HEK293 (cell line): Measurements from ENCODE around the gene TSHZ3.

Experiments used
- CTCF ChIA-PET: fragments of 350-600 bp; formaldehyde crosslinking; extraction: SDS; loops from one replicate; lab custom pipeline; 2021; ENCODE audit warnings: antibody characterized with exemption; lab: Yijun Ruan, JAX
- POLR2A ChIA-PET: fragments of 300-600 bp; formaldehyde crosslinking; extraction: SDS; loops from one replicate; lab custom pipeline; 2020; ENCODE audit warnings: antibody characterized with exemption, inconsistent platforms; lab: Yijun Ruan, JAX
- H3K27ac ChIP-seq: fragments of 200-500 bp; sonication (Bioruptor generic); 2 replicates; pipeline ENCODE4 v1.5.1; 2014; ENCODE audit warnings: low read depth, low read length, control low read depth, inconsistent platforms; ENCODE audit errors: extremely low read depth
- H3K36me3 ChIP-seq, 2 experiments: fragments of 200-500 bp in 1 of 2; sonication (Bioruptor generic) in 1 of 2; 1 replicate in 1 of 2; 2 replicates in 1 of 2; pipeline ENCODE4 v1.5.1; 2014 to 2017; ENCODE audit warnings: inconsistent platforms in 2 of 2, low read length in 2 of 2; ENCODE audit not compliant: control insufficient read depth in 2 of 2, insufficient read depth in 1 of 2
- H3K4me1 ChIP-seq: fragments of 200-500 bp; sonication (Bioruptor generic); 2 replicates; pipeline ENCODE4 v1.5.1; 2014; ENCODE audit warnings: mild to moderate bottlenecking, low read length, inconsistent platforms; ENCODE audit not compliant: control insufficient read depth, insufficient read depth
- H3K4me3 ChIP-seq: 2 replicates; pipeline ENCODE4 v1.5.1; 2011; ENCODE audit warnings: low read depth, mild to moderate bottlenecking, control low read depth, low read length, moderate library complexity
- H3K9me3 ChIP-seq: fragments of 200-500 bp; sonication (Bioruptor generic); 2 replicates; pipeline ENCODE4 v1.5.1; 2014; ENCODE audit warnings: low read depth, low read length, inconsistent platforms; ENCODE audit not compliant: control insufficient read depth, insufficient read depth
- BCL11B ChIP-seq: fragments of 450-650 bp; formaldehyde crosslinking; IDR thresholded peaks from 2 replicates; pipeline ENCODE4 v1.5.1; 2016; ENCODE audit warnings: low read depth, missing biosample characterization, missing genetic modification characterization
- FEZF1 ChIP-seq: fragments of 450-650 bp; formaldehyde crosslinking; IDR thresholded peaks from 2 replicates; pipeline ENCODE4 v1.5.1; 2016; ENCODE audit warnings: missing biosample characterization, missing genetic modification characterization
- GLI2 ChIP-seq: fragments of 450-650 bp; formaldehyde crosslinking; IDR thresholded peaks from 2 replicates; pipeline ENCODE4; 2017; ENCODE audit warnings: missing biosample characterization, missing genetic modification characterization, low read depth, borderline replicate concordance
- GLIS2 ChIP-seq: fragments of 450-650 bp; formaldehyde crosslinking; IDR thresholded peaks from 2 replicates; pipeline ENCODE4 v1.5.1; 2016; ENCODE audit warnings: missing biosample characterization, missing genetic modification characterization
- IKZF3 ChIP-seq: fragments of 450-650 bp; IDR thresholded peaks from 2 replicates; pipeline ENCODE4 v1.5.0; 2018; ENCODE audit warnings: missing biosample characterization, mild to moderate bottlenecking, missing genetic modification characterization, moderate library complexity
- OVOL3 ChIP-seq: fragments of 450-650 bp; formaldehyde crosslinking; IDR thresholded peaks from 2 replicates; pipeline ENCODE4 v1.5.1; 2016; ENCODE audit warnings: missing biosample characterization, missing genetic modification characterization
- WT1 ChIP-seq: fragments of 450-650 bp; formaldehyde crosslinking; IDR thresholded peaks from 2 replicates; pipeline ENCODE4 v1.5.1; 2016; ENCODE audit warnings: missing biosample characterization, missing genetic modification characterization
- ZBTB17 ChIP-seq: fragments of 450-650 bp; formaldehyde crosslinking; IDR thresholded peaks from 2 replicates; pipeline ENCODE4 v1.5.1; 2016; ENCODE audit warnings: missing biosample characterization, missing genetic modification characterization
- ZBTB44 ChIP-seq: fragments of 450-650 bp; IDR thresholded peaks from 2 replicates; pipeline ENCODE4 v1.5.1; 2018; ENCODE audit warnings: missing biosample characterization, mild to moderate bottlenecking, missing genetic modification characterization
- ZBTB49 ChIP-seq: fragments of 450-650 bp; formaldehyde crosslinking; IDR thresholded peaks from 2 replicates; pipeline ENCODE4 v1.5.1; 2016; ENCODE audit warnings: missing biosample characterization, missing genetic modification characterization, low read depth
- ZNF132 ChIP-seq: fragments of 450-650 bp; formaldehyde crosslinking; IDR thresholded peaks from 2 replicates; pipeline ENCODE4 v1.5.1; 2017; ENCODE audit warnings: missing biosample characterization, missing genetic modification characterization, borderline replicate concordance
- ZNF148 ChIP-seq: fragments of 450-650 bp; formaldehyde crosslinking; IDR thresholded peaks from 2 replicates; pipeline ENCODE4 v1.5.0; 2017; ENCODE audit warnings: missing biosample characterization, missing genetic modification characterization, borderline replicate concordance
- ZNF274 ChIP-seq, 2 experiments: fragments of 200-500 bp in 1 of 2; fragments of 450-650 bp in 1 of 2; sonication (Bioruptor generic) in 1 of 2; formaldehyde crosslinking in 1 of 2; IDR thresholded peaks; 2 replicates each; pipeline versions ENCODE4 v1.5.1 to v1.6.1; 2014 to 2016; ENCODE audit warnings: borderline replicate concordance in 1 of 2, inconsistent platforms in 1 of 2, low read length in 1 of 2, missing biosample characterization in 1 of 2, missing genetic modification characterization in 1 of 2
- ZNF362 ChIP-seq: fragments of 450-650 bp; formaldehyde crosslinking; IDR thresholded peaks from 2 replicates; pipeline ENCODE4 v1.5.1; 2016; ENCODE audit warnings: missing biosample characterization, missing genetic modification characterization
- ZNF426 ChIP-seq: fragments of 450-650 bp; formaldehyde crosslinking; IDR thresholded peaks from 2 replicates; pipeline ENCODE4 v1.5.1; 2017; ENCODE audit warnings: missing biosample characterization, missing genetic modification characterization, mild to moderate bottlenecking, inconsistent platforms, moderate library complexity
- ZNF48 ChIP-seq: fragments of 450-650 bp; formaldehyde crosslinking; IDR thresholded peaks from 2 replicates; pipeline ENCODE4 v1.5.1; 2016; ENCODE audit warnings: missing biosample characterization, missing genetic modification characterization
- ZNF510 ChIP-seq: fragments of 450-650 bp; formaldehyde crosslinking; IDR thresholded peaks from 2 replicates; pipeline ENCODE4 v1.5.1; 2018; ENCODE audit warnings: mild to moderate bottlenecking, missing genetic modification characterization, missing biosample characterization; ENCODE audit not compliant: insufficient replicate concordance
- ZNF514 ChIP-seq: fragments of 450-650 bp; formaldehyde crosslinking; IDR thresholded peaks from 2 replicates; pipeline ENCODE4 v1.5.1; 2016; ENCODE audit warnings: missing biosample characterization, missing genetic modification characterization
- ZNF645 ChIP-seq: fragments of 450-650 bp; formaldehyde crosslinking; IDR thresholded peaks from 2 replicates; pipeline ENCODE4; 2016; ENCODE audit warnings: missing biosample characterization, missing genetic modification characterization
- ZNF664 ChIP-seq: fragments of 450-650 bp; formaldehyde crosslinking; IDR thresholded peaks from 2 replicates; pipeline ENCODE4 v1.5.1; 2016; ENCODE audit warnings: missing biosample characterization, missing genetic modification characterization
- ZNF704 ChIP-seq: fragments of 450-650 bp; formaldehyde crosslinking; IDR thresholded peaks from 2 replicates; pipeline ENCODE4 v1.5.1; 2016; ENCODE audit warnings: missing biosample characterization, missing genetic modification characterization
- ZNF785 ChIP-seq: fragments of 450-650 bp; formaldehyde crosslinking; IDR thresholded peaks from 2 replicates; pipeline ENCODE4 v1.5.1; 2016; ENCODE audit warnings: missing biosample characterization, missing genetic modification characterization
- ZNF830 ChIP-seq: fragments of 450-650 bp; IDR thresholded peaks from 2 replicates; pipeline ENCODE4 v1.5.0; 2018; ENCODE audit warnings: missing biosample characterization, missing genetic modification characterization, low read depth, mild to moderate bottlenecking, moderate library complexity
- ZNF843 ChIP-seq: fragments of 450-650 bp; formaldehyde crosslinking; IDR thresholded peaks from 2 replicates; pipeline ENCODE4 v1.5.1; 2016; ENCODE audit warnings: missing biosample characterization, missing genetic modification characterization

The TSHZ3 gene

GRCh38 chr19:31303262-31303815 lies 45.9 kb downstream of the TSHZ3 start:
- Histone ChIP-seq H3K4me3 (no peak overlapping the region), H3K27ac (no peak overlapping the region)
- TF ChIP-seq ZNF48 (tag by site-specific recombination) (no peak), ZBTB44 (tag by site-specific recombination) (no peak), ZNF510 (tag by site-specific recombination) (no peak), ZNF362 (no peak), ZNF830 (tag by site-specific recombination) (no peak), GLI2 (tag by site-specific recombination) (no peak), BCL11B (tag by site-specific recombination) (no peak), IKZF3 (tag by site-specific recombination) (no peak), FEZF1 (no peak), ZNF426 (no peak), ZNF274 (IDR thresholded peaks at IDR 0.05; ENCODE audit: low read length) (no peak), ZNF274 (tag by site-specific recombination; IDR thresholded peaks at IDR 0.05; ENCODE audit: borderline replicate concordance) (no peak), GLIS2 (tag by site-specific recombination) (no peak)
- TF ChIP-seq, all 188 proteins: peak for 0
- ChIA-PET POLR2A (no interaction called here), CTCF (no interaction called here)
- H3K9me3 ChIP-seq = no peaks in the 10 kb centered on the region; the same call in 1 of the 2 replicates
- H3K36me3 ChIP-seq = no peaks in the 10 kb centered on the region
- peaks cover 14% of the 10 kb centered on the region for H3K4me1 ChIP-seq

GRCh38 chr19:31301306-31301980 lies 47.8 kb downstream of the TSHZ3 start:
- H3K27ac ChIP-seq = no peak overlapping the region
- ChIA-PET CTCF (no interaction called here), POLR2A (no interaction called here)
- no peak for TF ChIP-seq WT1 (tag by site-specific recombination)
- TF ChIP-seq OVOL3 (tag by site-specific recombination) = no peak
- TF ChIP-seq ZNF132 (tag by site-specific recombination) = no peak
- no peak for TF ChIP-seq ZNF514 (tag by site-specific recombination)
- TF ChIP-seq ZBTB49 (tag by site-specific recombination) = no peak
- TF ChIP-seq ZNF645 (tag by site-specific recombination) = no peak
- no peak for TF ChIP-seq ZBTB17
- no peak for TF ChIP-seq ZNF148 (tag by site-specific recombination)
- TF ChIP-seq ZNF785 (tag by site-specific recombination) = no peak
- TF ChIP-seq ZNF843 (tag by site-specific recombination) = no peak
- TF ChIP-seq ZNF704 (tag by site-specific recombination) = no peak
- TF ChIP-seq ZNF664 (tag by site-specific recombination) = no peak

More at GRCh38 chr19:31301306-31301980, 47.8 kb downstream of the TSHZ3 start:
- Histone ChIP-seq H3K4me3 (no peak overlapping the region), H3K36me3 (no peaks in the 10 kb centered on the region), H3K4me1 (peaks cover 14% of the 10 kb centered on the region), H3K9me3 (no peaks in the 10 kb centered on the region; the same call in 1 of the 2 replicates)
